ENCODE results near the gene CEP128. TPM values are rescaled to one million over a fixed set of nuclear protein-coding genes. Genes with fewer than 3 reads are reported as not detected.

The CEP128 gene
- total RNA-seq, 4 donors from 2014 or later: 1.9 to 9.7 (median 4.0) TPM

- TF ChIP-seq CTCF (IDR thresholded peaks at IDR 0.05) (no peak), POLR2A (IDR thresholded peaks at IDR 0.05) (no peak), POLR2AphosphoS5 (IDR thresholded peaks at IDR 0.05) (no peak), EP300 (IDR thresholded peaks at IDR 0.05; ENCODE audit: low read depth) (no peak)
- in situ Hi-C loops (cut with MboI; ENCODE audit: low pct_ligation_motif_present in 1 of 4, low pct_unique_long_range_greater_than_20kb in 1 of 4, low sequenced_read_pairs in 3 of 4): loop anchor here in 1 of 4 donors (25.0 kb wide), 1 partner anchor 1906 kb away; no protein-coding TSS in a partner anchor
These were observed 73.3 kb downstream of the CEP128 start for GRCh38 chr14:80868260-80868659.

GRCh38 chr14:80867798-80868197 is 73.7 kb downstream of the CEP128 start:
- Histone ChIP-seq H3K27me3 (no peaks in the 10 kb centered on the region), H3K4me1 (no peaks in the 10 kb centered on the region), H3K27ac (no peak overlapping the region), H3K9me3 (peaks cover 16 to 30% of the 10 kb centered on the region in 2 donors), H3K36me3 (no peaks in the 10 kb centered on the region), H3K4me3 (no peak overlapping the region)
- WGBS, 2 donors (ENCODE audit: low coverage in 1 of 2): 92 to 96% methylated on average over 2 of the region's 2 CpGs
- in situ Hi-C loops (cut with MboI; ENCODE audit: low pct_ligation_motif_present in 1 of 4, low pct_unique_long_range_greater_than_20kb in 1 of 4, low sequenced_read_pairs in 3 of 4): loop anchor here in 1 of 4 donors (25.0 kb wide), 1 partner anchor 1905 kb away; no protein-coding TSS in a partner anchor
- intact Hi-C loops (cut with DNase I; ENCODE audit: low total_unique reads): no loop called here
- no peak for DNase-seq
- TF ChIP-seq POLR2A (IDR thresholded peaks at IDR 0.05) (no peak), POLR2AphosphoS5 (IDR thresholded peaks at IDR 0.05) (no peak), EP300 (IDR thresholded peaks at IDR 0.05; ENCODE audit: low read depth) (no peak), CTCF (IDR thresholded peaks at IDR 0.05) (no peak)

More at GRCh38 chr14:80868260-80868659, 73.3 kb downstream of the CEP128 start:
- no peak overlapping the region for H3K4me3 ChIP-seq
- DNase-seq: no peak
- WGBS, 2 donors (ENCODE audit: low coverage in 1 of 2): 77 to 100% methylated on average over 1 of the region's 1 CpG
- H3K4me1 ChIP-seq: no peaks in the 10 kb centered on the region
- H3K9me3 ChIP-seq: peaks cover 16 to 30% of the 10 kb centered on the region in 2 donors
- intact Hi-C loops (cut with DNase I; ENCODE audit: low total_unique reads): no loop called here
- H3K27ac ChIP-seq: no peak overlapping the region
- H3K36me3 ChIP-seq: no peaks in the 10 kb centered on the region
- no peaks in the 10 kb centered on the region for H3K27me3 ChIP-seq

- Histone ChIP-seq H3K4me1 (no peaks in the 10 kb centered on the region), H3K4me3 (no peak overlapping the region), H3K27me3 (no peaks in the 10 kb centered on the region), H3K27ac (no peak overlapping the region), H3K9me3 (peaks cover 16 to 30% of the 10 kb centered on the region in 2 donors), H3K36me3 (no peaks in the 10 kb centered on the region)
- no peak for DNase-seq
- in situ Hi-C loops (cut with MboI; ENCODE audit: low pct_ligation_motif_present in 1 of 4, low pct_unique_long_range_greater_than_20kb in 1 of 4, low sequenced_read_pairs in 3 of 4) (loop anchor here in 1 of 4 donors (25.0 kb wide), 1 partner anchor 1905 kb away; no protein-coding TSS in a partner anchor), intact Hi-C loops (cut with DNase I; ENCODE audit: low total_unique reads) (no loop called here)
- 61% methylated on average over 1 of the region's 1 CpG; no CpG with 5 or more reads in 1 of the 2 donors for WGBS, 2 donors (ENCODE audit: low coverage in 1 of 2)
- TF ChIP-seq CTCF (IDR thresholded peaks at IDR 0.05): no peak
- no peak for TF ChIP-seq POLR2A (IDR thresholded peaks at IDR 0.05)
- TF ChIP-seq POLR2AphosphoS5 (IDR thresholded peaks at IDR 0.05): no peak
- no peak for TF ChIP-seq EP300 (IDR thresholded peaks at IDR 0.05; ENCODE audit: low read depth)
These were observed 74.4 kb downstream of the CEP128 start for GRCh38 chr14:80867091-80867490.

- TF ChIP-seq EP300 (IDR thresholded peaks at IDR 0.05; ENCODE audit: low read depth) (no peak), CTCF (IDR thresholded peaks at IDR 0.05) (no peak), POLR2AphosphoS5 (IDR thresholded peaks at IDR 0.05) (no peak), POLR2A (IDR thresholded peaks at IDR 0.05) (no peak)
- WGBS, 2 donors (ENCODE audit: low coverage in 1 of 2): 100% methylated on average over 2 of the region's 2 CpGs
- H3K4me1 ChIP-seq: no peaks in the 10 kb centered on the region
- in situ Hi-C loops (cut with MboI; ENCODE audit: low pct_ligation_motif_present in 1 of 4, low pct_unique_long_range_greater_than_20kb in 1 of 4, low sequenced_read_pairs in 3 of 4): loop anchor here in 1 of 4 donors (25.0 kb wide), 1 partner anchor 1903 kb away; no protein-coding TSS in a partner anchor
- intact Hi-C loops (cut with DNase I; ENCODE audit: low total_unique reads): no loop called here
- no peak for DNase-seq
- no peak overlapping the region for H3K4me3 ChIP-seq
- peaks cover 16 to 26% of the 10 kb centered on the region in 2 donors for H3K9me3 ChIP-seq
- H3K27ac ChIP-seq: no peak overlapping the region
- no peaks in the 10 kb centered on the region for H3K27me3 ChIP-seq
- no peaks in the 10 kb centered on the region for H3K36me3 ChIP-seq
These were observed 76.0 kb downstream of the CEP128 start for GRCh38 chr14:80865565-80865964.

All from transverse colon (tissue), 4 donors.